Measurements from ENCODE around the gene FKBP2. TPM values are rescaled to one million over a fixed set of nuclear protein-coding genes. Genes with fewer than 3 reads are reported as not detected.

The FKBP2 gene
- total RNA-seq, 1 experiment from 2014 or later = 27.8 TPM

- no peak for DNase-seq (ENCODE audit: low spot score)
- in situ Hi-C loops (cut with HindIII; ENCODE audit: low sequenced_read_pairs) = no loop called here
Observed at GRCh38 chr11:64258946-64259532, 18.1 kb downstream of the FKBP2 start.

GRCh38 chr11:64259533-64260067, 18.7 kb downstream of the FKBP2 start:
- DNase-seq (ENCODE audit: low spot score) = no peak
- in situ Hi-C loops (cut with HindIII; ENCODE audit: low sequenced_read_pairs) = no loop called here

- in situ Hi-C loops (cut with HindIII; ENCODE audit: low sequenced_read_pairs) = no loop called here
- DNase-seq (ENCODE audit: low spot score) = no peak
Observed at GRCh38 chr11:64260147-64260708, 19.3 kb downstream of the FKBP2 start.

- in situ Hi-C loops (cut with HindIII; ENCODE audit: low sequenced_read_pairs) = no loop called here
- DNase-seq (ENCODE audit: low spot score) = no peak
Observed at GRCh38 chr11:64261556-64262080, 20.7 kb downstream of the FKBP2 start.

- DNase-seq (ENCODE audit: low spot score) = no peak
- in situ Hi-C loops (cut with HindIII; ENCODE audit: low sequenced_read_pairs) = no loop called here
Observed at GRCh38 chr11:64262271-64263002, 21.5 kb downstream of the FKBP2 start.

- in situ Hi-C loops (cut with HindIII; ENCODE audit: low sequenced_read_pairs) = no loop called here
- DNase-seq (ENCODE audit: low spot score) = no peak
Observed at GRCh38 chr11:64263021-64263946, 22.4 kb downstream of the FKBP2 start.

- in situ Hi-C loops (cut with HindIII; ENCODE audit: low sequenced_read_pairs) = no loop called here
- no peak for DNase-seq (ENCODE audit: low spot score)
Observed at GRCh38 chr11:64263947-64264317, 23.0 kb downstream of the FKBP2 start.

GRCh38 chr11:64264371-64264852, 23.5 kb downstream of the FKBP2 start:
- DNase-seq (ENCODE audit: low spot score) = peak; percentile 35
- in situ Hi-C loops (cut with HindIII; ENCODE audit: low sequenced_read_pairs) = no loop called here

GRCh38 chr11:64265176-64266160, 24.6 kb downstream of the FKBP2 start:
- DNase-seq (ENCODE audit: low spot score) = no peak
- in situ Hi-C loops (cut with HindIII; ENCODE audit: low sequenced_read_pairs) = no loop called here

- DNase-seq (ENCODE audit: low spot score) = no peak
- in situ Hi-C loops (cut with HindIII; ENCODE audit: low sequenced_read_pairs) = no loop called here
Observed at GRCh38 chr11:64266339-64266738, 25.4 kb downstream of the FKBP2 start.

- in situ Hi-C loops (cut with HindIII; ENCODE audit: low sequenced_read_pairs) = no loop called here
- no peak for DNase-seq (ENCODE audit: low spot score)
Observed at GRCh38 chr11:64267207-64267945, 26.5 kb downstream of the FKBP2 start.

- in situ Hi-C loops (cut with HindIII; ENCODE audit: low sequenced_read_pairs) = no loop called here
- no peak for DNase-seq (ENCODE audit: low spot score)
Observed at GRCh38 chr11:64268025-64268892, 27.4 kb downstream of the FKBP2 start.

- in situ Hi-C loops (cut with HindIII; ENCODE audit: low sequenced_read_pairs) = no loop called here
- DNase-seq (ENCODE audit: low spot score) = peak; percentile 65
Observed at GRCh38 chr11:64268893-64269539, 28.1 kb downstream of the FKBP2 start.

GRCh38 chr11:64269540-64270220, 28.8 kb downstream of the FKBP2 start:
- DNase-seq (ENCODE audit: low spot score) = peak; percentile 100
- in situ Hi-C loops (cut with HindIII; ENCODE audit: low sequenced_read_pairs) = loop anchor here (10.0 kb wide), 1 partner anchor 65 kb away; the partner anchor contains the start of gene FERMT3

Measured in G401 (cell line).